HepG2 (cell line): ENCODE results near the gene ROMO1. TPM values are rescaled to one million over a fixed set of nuclear protein-coding genes. Genes with fewer than 3 reads are reported as not detected.
A peak's percentile ranks its signal among the peaks of the same experiment; 100 is the strongest.

ENCODE experiments used
- AKAP8 ChIP-seq: sonication (generic); formaldehyde crosslinking; IDR thresholded peaks from 2 replicates; pipeline ENCODE4 v1.5.1; 2020; ENCODE audit warnings: mild to moderate bottlenecking, missing genetic modification reagents
- ATF7-NPFF ChIP-seq: sonication (generic); formaldehyde crosslinking; IDR thresholded peaks from 2 replicates; pipeline ENCODE4 v1.8.1; 2023; ENCODE audit warnings: mild to moderate bottlenecking, low read depth, missing genetic modification reagents, moderate library complexity
- CBX1 ChIP-seq: IDR thresholded peaks from one replicate; pipeline ENCODE4 v1.6.1; 2016; ENCODE audit warnings: antibody characterized with exemption, low read depth
- ELF4 ChIP-seq: sonication (generic); formaldehyde crosslinking; IDR thresholded peaks from 2 replicates; pipeline ENCODE4 v1.5.0; 2020; ENCODE audit warnings: missing genetic modification reagents, mild to moderate bottlenecking, moderate library complexity, borderline replicate concordance
- FIP1L1 ChIP-seq: fragments of 200-400 bp; formaldehyde crosslinking; IDR thresholded peaks from 2 replicates; pipeline ENCODE4 v1.6.1; 2018; ENCODE audit warnings: low read depth, mild to moderate bottlenecking, low read length, moderate library complexity, borderline replicate concordance; ENCODE audit not compliant: insufficient read depth
- JUNB ChIP-seq: sonication (generic); formaldehyde crosslinking; IDR thresholded peaks from 2 replicates; pipeline ENCODE4 v1.8.0; 2022; ENCODE audit warnings: missing genetic modification reagents, mild to moderate bottlenecking, borderline replicate concordance
- MXD1 ChIP-seq: sonication (generic); formaldehyde crosslinking; IDR thresholded peaks from 2 replicates; pipeline ENCODE4 v1.4.0; 2020; ENCODE audit warnings: mild to moderate bottlenecking, missing genetic modification reagents
- RBFOX2 ChIP-seq: fragments of 200-400 bp; formaldehyde crosslinking; IDR thresholded peaks from 2 replicates; pipeline ENCODE4 v1.6.1; 2017; ENCODE audit warnings: low read depth, mild to moderate bottlenecking, low read length
- RBM22 ChIP-seq: fragments of 200-400 bp; formaldehyde crosslinking; optimal IDR thresholded peaks from 2 replicates; pipeline ENCODE3; 2017; ENCODE audit warnings: mild to moderate bottlenecking, low read length, moderate library complexity
- ZBTB44 ChIP-seq: sonication (generic); formaldehyde crosslinking; IDR thresholded peaks from 2 replicates; pipeline ENCODE4 v1.4.0; 2020; ENCODE audit warnings: missing genetic modification reagents
- polyA plus RNA-seq, 8 experiments: library from polyadenylated mRNA; depleted of rRNA in 3 of 8; stranded (reverse) in 7 of 8; unstranded in 1 of 8; fragments of >200 nt; fragmentation: Illumina TruSeq in 4 of 8; extraction: Trizol in 4 of 8; gene quantifications; 2 replicates each; pipeline versions ENCODE4 v1.2.1 to v1.2.3, GENCODE V29; 2011 to 2016; ENCODE audit warnings: low read depth in 4 of 8, missing spikeins in 1 of 8, mixed read lengths in 1 of 8; ENCODE audit not compliant: insufficient read depth in 1 of 8
- total RNA-seq, 5 experiments: library from RNA; depleted of rRNA; stranded (reverse); fragments of >200 nt; fragmentation: Illumina TruSeq; extraction: Trizol; gene quantifications; 2 replicates each; pipeline ENCODE4 v1.2.3, GENCODE V29; 2016; ENCODE audit warnings: low read depth in 1 of 5
- TF ChIP-seq, protein P1 (sequence below): sonication (generic); formaldehyde crosslinking; IDR thresholded peaks from 2 replicates; pipeline ENCODE4 v1.9.0; 2021; ENCODE audit warnings: missing genetic modification reagents, borderline replicate concordance
- TF ChIP-seq, protein P2 (sequence below): sonication (generic); formaldehyde crosslinking; IDR thresholded peaks from 2 replicates; pipeline ENCODE4 v1.8.0; 2022; ENCODE audit warnings: mild to moderate bottlenecking, missing genetic modification reagents, moderate library complexity

The ROMO1 gene
- total and polyA plus RNA-seq, 2 of the 13 experiments (the other 11 are each of a cell fraction or from before 2014, with no cell fraction given), result 636 to 755 TPM

GRCh38 chr20:35718972-35719635 is 19.9 kb downstream of the ROMO1 start (continued):
- TF ChIP-seq FIP1L1, result no peak
- TF ChIP-seq, protein P1, sequence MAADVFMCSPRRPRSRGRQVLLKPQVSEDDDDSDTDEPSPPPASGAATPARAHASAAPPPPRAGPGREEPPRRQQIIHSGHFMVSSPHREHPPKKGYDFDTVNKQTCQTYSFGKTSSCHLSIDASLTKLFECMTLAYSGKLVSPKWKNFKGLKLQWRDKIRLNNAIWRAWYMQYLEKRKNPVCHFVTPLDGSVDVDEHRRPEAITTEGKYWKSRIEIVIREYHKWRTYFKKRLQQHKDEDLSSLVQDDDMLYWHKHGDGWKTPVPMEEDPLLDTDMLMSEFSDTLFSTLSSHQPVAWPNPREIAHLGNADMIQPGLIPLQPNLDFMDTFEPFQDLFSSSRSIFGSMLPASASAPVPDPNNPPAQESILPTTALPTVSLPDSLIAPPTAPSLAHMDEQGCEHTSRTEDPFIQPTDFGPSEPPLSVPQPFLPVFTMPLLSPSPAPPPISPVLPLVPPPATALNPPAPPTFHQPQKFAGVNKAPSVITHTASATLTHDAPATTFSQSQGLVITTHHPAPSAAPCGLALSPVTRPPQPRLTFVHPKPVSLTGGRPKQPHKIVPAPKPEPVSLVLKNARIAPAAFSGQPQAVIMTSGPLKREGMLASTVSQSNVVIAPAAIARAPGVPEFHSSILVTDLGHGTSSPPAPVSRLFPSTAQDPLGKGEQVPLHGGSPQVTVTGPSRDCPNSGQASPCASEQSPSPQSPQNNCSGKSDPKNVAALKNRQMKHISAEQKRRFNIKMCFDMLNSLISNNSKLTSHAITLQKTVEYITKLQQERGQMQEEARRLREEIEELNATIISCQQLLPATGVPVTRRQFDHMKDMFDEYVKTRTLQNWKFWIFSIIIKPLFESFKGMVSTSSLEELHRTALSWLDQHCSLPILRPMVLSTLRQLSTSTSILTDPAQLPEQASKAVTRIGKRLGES (CRISPR knock-in tag), result 0 out of 2 replicates have a peak, but pooled peaks have one; percentile 48
- TF ChIP-seq RBFOX2, result peak; percentile 61
- no peak for TF ChIP-seq AKAP8 (CRISPR knock-in tag)
- TF ChIP-seq MXD1 (CRISPR knock-in tag), result no peak
- TF ChIP-seq, protein P2, sequence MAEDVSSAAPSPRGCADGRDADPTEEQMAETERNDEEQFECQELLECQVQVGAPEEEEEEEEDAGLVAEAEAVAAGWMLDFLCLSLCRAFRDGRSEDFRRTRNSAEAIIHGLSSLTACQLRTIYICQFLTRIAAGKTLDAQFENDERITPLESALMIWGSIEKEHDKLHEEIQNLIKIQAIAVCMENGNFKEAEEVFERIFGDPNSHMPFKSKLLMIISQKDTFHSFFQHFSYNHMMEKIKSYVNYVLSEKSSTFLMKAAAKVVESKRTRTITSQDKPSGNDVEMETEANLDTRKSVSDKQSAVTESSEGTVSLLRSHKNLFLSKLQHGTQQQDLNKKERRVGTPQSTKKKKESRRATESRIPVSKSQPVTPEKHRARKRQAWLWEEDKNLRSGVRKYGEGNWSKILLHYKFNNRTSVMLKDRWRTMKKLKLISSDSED (CRISPR knock-in tag), result no peak
- no peak for TF ChIP-seq JUNB
- no peak for TF ChIP-seq CBX1
- peak; percentile 89 for TF ChIP-seq RBM22
- TF ChIP-seq ELF4 (CRISPR knock-in tag), result no peak
- TF ChIP-seq ZBTB44 (CRISPR knock-in tag), result no peak
- no peak for TF ChIP-seq ATF7-NPFF (CRISPR knock-in tag)
